GM13977 (cell line): Measurements from ENCODE around the gene NPIPA3.
"Not testable (repeated sequence)": the region's sequence is repeated elsewhere in the genome, so short reads cannot be mapped to it uniquely, and the experiment has no call there.

Experiments used
- DNase-seq: peaks from one replicate; pipeline ENCODE4 v3.0.0; 2012; ENCODE audit warnings: low spot score
- CTCF ChIP-seq: IDR thresholded peaks from 2 replicates; pipeline ENCODE4 v1.5.1; 2012; ENCODE audit warnings: mild to moderate bottlenecking, control low read depth; ENCODE audit not compliant: insufficient read depth; ENCODE audit errors: extremely low read depth, missing control alignments
- in situ Hi-C: fragments of 300-500 bp; cut with MboI; formaldehyde crosslinking; loops from one replicate; pipeline ENCODE4 v1.12.0; 2022; ENCODE audit warnings: low sequenced_read_pairs, low pct_unique_long_range_greater_than_20kb, mixed read lengths, inconsistent platforms; ENCODE audit not compliant: unreplicated experiment

NPIPA3 gene

GRCh38 chr16:14703156-14704011, at the start of gene NPIPA3:
Gene NPIPA3, plus strand, starts transcription at chr16:14703411. Its CDS starts 5,533 bp downstream, at chr16:14708944.
- in situ Hi-C loops, DNase-seq: not testable (repeated sequence)

- TF ChIP-seq CTCF = no peak
- DNase-seq = peak; percentile 54
- in situ Hi-C loops = no loop called here
These were observed 45.1 kb upstream of the NPIPA3 start for GRCh38 chr16:14658063-14658462.

GRCh38 chr16:14667347-14668266, 35.6 kb upstream of the NPIPA3 start:
- no peak for DNase-seq
- in situ Hi-C loops = no loop called here
- TF ChIP-seq CTCF = no peak

GRCh38 chr16:14668556-14669223, 34.5 kb upstream of the NPIPA3 start:
- TF ChIP-seq CTCF = no peak
- in situ Hi-C loops = no loop called here
- DNase-seq = no peak

- in situ Hi-C loops = no loop called here
- no peak for DNase-seq
- TF ChIP-seq CTCF = no peak
These were observed 33.4 kb upstream of the NPIPA3 start for GRCh38 chr16:14669776-14670175.

- in situ Hi-C loops = no loop called here
- TF ChIP-seq CTCF = no peak
- DNase-seq = peak; percentile 77
These were observed 30.7 kb upstream of the NPIPA3 start for GRCh38 chr16:14672403-14672971.
